ENCODE data around the gene CHCHD3.
"Not testable (repeated sequence)": the region's sequence is repeated elsewhere in the genome, so short reads cannot be mapped to it uniquely, and the experiment has no call there.

DNA sequence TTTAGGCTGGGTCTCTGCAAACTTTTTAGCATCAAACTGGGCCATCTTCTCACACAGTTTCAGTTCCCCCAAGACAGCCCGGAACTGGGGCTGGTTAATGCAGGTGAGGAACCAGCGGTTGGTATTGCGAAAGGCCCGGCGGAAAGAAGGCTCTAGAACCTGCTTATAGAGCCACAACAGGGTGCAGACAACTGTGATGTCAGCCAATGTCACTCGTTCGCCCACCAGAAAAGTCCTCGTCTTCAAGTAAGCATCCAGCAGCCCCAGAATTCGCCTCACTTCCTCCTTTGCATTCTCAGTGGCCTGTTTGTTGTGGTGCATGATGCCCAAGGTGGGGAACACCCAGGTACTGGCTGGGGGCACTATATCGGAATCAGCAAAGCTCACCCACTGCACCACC, 46.6 kb downstream of the CHCHD3 start:
- TF ChIP-seq CTCF (IDR thresholded peaks at IDR 0.05; ENCODE audit: low read depth, low read length); EZH2phosphoT487 (IDR thresholded peaks at IDR 0.05; ENCODE audit: low read depth): not testable (repeated sequence)
